CD14-positive monocyte (primary cell): ENCODE data around the gene SETDB1. TPM values are rescaled to one million over a fixed set of nuclear protein-coding genes. Genes with fewer than 3 reads are reported as not detected.

Experiments used
- DNase-seq, 3 donors: peaks; one replicate each; pipeline ENCODE4 v3.0.0-alpha.2; 2011 to 2022
- H2AFZ ChIP-seq: 2 replicates; pipeline ENCODE4 v1.6.0; 2012; ENCODE audit warnings: mild to moderate bottlenecking, low read depth, low read length, inconsistent platforms; ENCODE audit not compliant: insufficient read depth, poor library complexity, severe bottlenecking
- H3K27ac ChIP-seq, 2 donors: 1 replicate in 1 of 2; 2 replicates in 1 of 2; pipeline ENCODE4 v1.5.1; 2012 to 2013; ENCODE audit warnings: low read length in 2 of 2, control low read depth in 1 of 2, inconsistent platforms in 1 of 2, low read depth in 1 of 2, mild to moderate bottlenecking in 1 of 2
- H3K27me3 ChIP-seq, 2 donors: one replicate each; pipeline versions ENCODE4 v1.6.0 to v1.6.1; 2011 to 2013; ENCODE audit warnings: low read length in 2 of 2; ENCODE audit not compliant: control insufficient read depth in 2 of 2, insufficient read depth in 2 of 2
- H3K36me3 ChIP-seq, 2 donors: replicated peaks in 1 of 2; 1 replicate in 1 of 2; 2 replicates in 1 of 2; pipeline versions ENCODE4 v1.5.1 to v1.6.1; 2012 to 2013; ENCODE audit warnings: low read length in 2 of 2, control low read depth in 1 of 2, inconsistent platforms in 1 of 2, mild to moderate bottlenecking in 1 of 2; ENCODE audit not compliant: insufficient read depth in 2 of 2, control insufficient read depth in 1 of 2
- H3K4me1 ChIP-seq, 2 donors: 1 replicate in 1 of 2; 2 replicates in 1 of 2; pipeline versions ENCODE4 v1.5.1 to v1.6.1; 2012 to 2013; ENCODE audit warnings: low read length in 2 of 2, control low read depth in 1 of 2, inconsistent platforms in 1 of 2, mild to moderate bottlenecking in 1 of 2, moderate library complexity in 1 of 2; ENCODE audit not compliant: insufficient read depth in 2 of 2, control insufficient read depth in 1 of 2
- H3K4me2 ChIP-seq: replicated peaks from 2 replicates; pipeline ENCODE3; 2012; ENCODE audit warnings: low read length, moderate library complexity, mild to moderate bottlenecking; ENCODE audit not compliant: poor library complexity, severe bottlenecking; ENCODE audit errors: extremely low read depth
- H3K4me3 ChIP-seq, 3 experiments: fragments of 200-600 bp in 1 of 3; sonication (generic) in 1 of 3; replicated peaks in 1 of 3; 1 replicate in 2 of 3; 2 replicates in 1 of 3; pipeline ENCODE4 v1.5.1; 2011 to 2013; ENCODE audit warnings: low read length in 3 of 3, mild to moderate bottlenecking in 3 of 3, control low read depth in 2 of 3, low read depth in 2 of 3, inconsistent platforms in 1 of 3, moderate library complexity in 1 of 3
- H3K79me2 ChIP-seq: 2 replicates; pipeline ENCODE4 v1.6.0; 2012; ENCODE audit warnings: mild to moderate bottlenecking, control low read depth, inconsistent platforms, low read length, moderate library complexity; ENCODE audit not compliant: insufficient read depth
- H3K9ac ChIP-seq: 2 replicates; pipeline ENCODE4 v1.6.0; 2017; ENCODE audit warnings: low read length, mild to moderate bottlenecking; ENCODE audit not compliant: insufficient read depth, poor library complexity, severe bottlenecking
- H3K9me3 ChIP-seq, 2 donors: replicated peaks in 1 of 2; 1 replicate in 1 of 2; 2 replicates in 1 of 2; pipeline versions ENCODE4 v1.5.1 to v1.6.1; 2012 to 2013; ENCODE audit warnings: low read length in 2 of 2, control low read depth in 1 of 2; ENCODE audit not compliant: control insufficient read depth in 1 of 2, insufficient read depth in 1 of 2
- H4K20me1 ChIP-seq: 2 replicates; pipeline ENCODE4 v1.6.0; 2012; ENCODE audit warnings: mild to moderate bottlenecking, low read length, control low read depth, moderate library complexity; ENCODE audit not compliant: insufficient read depth
- H3K27ac Mint-ChIP-seq, 7 donors: one replicate each; pipeline ENCODE4 v1.8.0; 2020; ENCODE audit warnings: mild to moderate bottlenecking in 7 of 7, mixed read lengths in 7 of 7, moderate library complexity in 6 of 7, inconsistent platforms in 2 of 7
- H3K27me3 Mint-ChIP-seq, 3 donors: one replicate each; pipeline ENCODE4 v1.8.0; 2021 to 2022; ENCODE audit warnings: low read depth in 3 of 3, mild to moderate bottlenecking in 3 of 3, mixed read lengths in 3 of 3, moderate library complexity in 3 of 3, inconsistent platforms in 1 of 3
- H3K36me3 Mint-ChIP-seq, 2 donors: one replicate each; pipeline ENCODE4 v1.8.0; 2020; ENCODE audit warnings: mixed read lengths in 2 of 2, inconsistent platforms in 1 of 2, mild to moderate bottlenecking in 1 of 2
- H3K4me1 Mint-ChIP-seq: one replicate; pipeline ENCODE4 v1.8.0; 2020; ENCODE audit warnings: mild to moderate bottlenecking, mixed read lengths
- H3K4me3 Mint-ChIP-seq, 2 donors: one replicate each; pipeline ENCODE4 v1.8.0; 2020; ENCODE audit warnings: mild to moderate bottlenecking in 2 of 2, mixed read lengths in 2 of 2, moderate library complexity in 1 of 2
- H3K9me3 Mint-ChIP-seq, 7 donors: one replicate each; pipeline ENCODE4 v1.8.0; 2020 to 2022; ENCODE audit warnings: mixed read lengths in 7 of 7, mild to moderate bottlenecking in 6 of 7, moderate library complexity in 6 of 7, inconsistent platforms in 2 of 7
- WGBS: methylation state at CpG from one replicate; pipeline ENCODE4 v1.1.5; 2013; ENCODE audit warnings: missing lambda C conversion rate; ENCODE audit not compliant: insufficient coverage; 5-methylcytosine and 5-hydroxymethylcytosine counted together
- intact Hi-C, 2 donors: fragments of 100-400 bp; cut with micrococcal nuclease; formaldehyde crosslinking; loops; one replicate each; pipeline versions ENCODE4 v1.15.0 to v1.15.1; 2023
- polyA plus RNA-seq, 3 donors: library from polyadenylated mRNA; depleted of rRNA in 1 of 3; unstranded in 2 of 3; stranded (reverse) in 1 of 3; fragments of 300-500 nt in 2 of 3; fragments of >200 nt in 1 of 3; fragmentation: Illumina TruSeq in 2 of 3; gene quantifications; 1 replicate in 2 of 3; 2 replicates in 1 of 3; pipeline ENCODE4 v1.2.3, GENCODE V29; 2012 to 2021
- TF ChIP-seq, protein P1 (sequence below): fragments of 200-600 bp; IDR thresholded peaks from one replicate; pipeline ENCODE4 v1.8.0; 2022; ENCODE audit warnings: antibody characterized with exemption, mild to moderate bottlenecking

Gene SETDB1
- polyA plus RNA-seq, 3 donors, result 13.9 to 69.4 (median 15.5) TPM

DNA sequence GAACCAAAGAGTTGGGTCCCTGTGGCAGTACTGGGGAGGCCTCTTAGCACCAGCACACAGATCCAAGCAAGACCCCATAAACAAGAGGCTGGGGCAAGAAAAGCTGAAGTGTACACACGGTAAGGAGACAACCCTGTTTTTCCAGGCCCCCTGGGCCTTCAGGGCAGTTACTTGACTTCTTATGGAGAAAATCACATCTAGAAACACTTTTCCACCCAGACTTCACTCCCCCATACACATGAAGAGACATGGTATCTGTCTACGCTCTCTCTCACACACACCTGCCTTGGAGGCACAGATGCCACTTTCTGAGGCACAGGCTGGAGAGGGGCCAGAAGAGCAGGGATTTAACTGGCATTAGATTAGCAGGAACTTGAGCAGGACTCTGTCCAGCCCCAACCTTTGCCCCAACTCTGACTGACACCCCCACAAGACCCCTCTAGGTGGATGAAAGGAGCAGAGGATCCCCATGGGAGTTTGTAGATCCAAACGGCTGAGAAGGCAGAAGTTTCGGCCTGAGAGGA is 46.3 kb downstream of the SETDB1 start:
- Mint-ChIP-seq H3K36me3 (peaks cover 17 to 24% of the 10 kb centered on the region in 2 donors), H3K4me3 (peak overlapping the region; percentile 86 to 90), H3K27ac (peak overlapping the region in 6 of 7 donors; percentile 45 to 90 (median 80)), H3K27me3 (no peaks in the 10 kb centered on the region), H3K4me1 (peaks cover 67% of the 10 kb centered on the region), H3K9me3 (no peaks in the 10 kb centered on the region)
- intact Hi-C loops, result loop anchor here (5.0 to 10.0 kb wide), 3 partner anchors 35 to 208 kb away; partner anchors contain the start of genes CTSS (in 1 of the 2), MINDY1 (in 1 of the 2), PRUNE1 (in 1 of the 2) and SETDB1 (in 1 of the 2)
- 61% methylated on average over 3 of the region's 4 CpGs for WGBS
- H3K9me3 ChIP-seq, result no peaks in the 10 kb centered on the region
- H3K4me3 ChIP-seq, result peak overlapping the region in 1 of 3 experiments; percentile 88
- no peak for DNase-seq
- H3K27ac ChIP-seq, result peak overlapping the region; percentile 4 to 84
- H3K9ac ChIP-seq, result no peak overlapping the region
- H4K20me1 ChIP-seq, result peaks cover 64% of the 10 kb centered on the region
- TF ChIP-seq, protein P1, sequence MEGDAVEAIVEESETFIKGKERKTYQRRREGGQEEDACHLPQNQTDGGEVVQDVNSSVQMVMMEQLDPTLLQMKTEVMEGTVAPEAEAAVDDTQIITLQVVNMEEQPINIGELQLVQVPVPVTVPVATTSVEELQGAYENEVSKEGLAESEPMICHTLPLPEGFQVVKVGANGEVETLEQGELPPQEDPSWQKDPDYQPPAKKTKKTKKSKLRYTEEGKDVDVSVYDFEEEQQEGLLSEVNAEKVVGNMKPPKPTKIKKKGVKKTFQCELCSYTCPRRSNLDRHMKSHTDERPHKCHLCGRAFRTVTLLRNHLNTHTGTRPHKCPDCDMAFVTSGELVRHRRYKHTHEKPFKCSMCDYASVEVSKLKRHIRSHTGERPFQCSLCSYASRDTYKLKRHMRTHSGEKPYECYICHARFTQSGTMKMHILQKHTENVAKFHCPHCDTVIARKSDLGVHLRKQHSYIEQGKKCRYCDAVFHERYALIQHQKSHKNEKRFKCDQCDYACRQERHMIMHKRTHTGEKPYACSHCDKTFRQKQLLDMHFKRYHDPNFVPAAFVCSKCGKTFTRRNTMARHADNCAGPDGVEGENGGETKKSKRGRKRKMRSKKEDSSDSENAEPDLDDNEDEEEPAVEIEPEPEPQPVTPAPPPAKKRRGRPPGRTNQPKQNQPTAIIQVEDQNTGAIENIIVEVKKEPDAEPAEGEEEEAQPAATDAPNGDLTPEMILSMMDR, result no peak
- H3K79me2 ChIP-seq, result peaks cover 81% of the 10 kb centered on the region
- peaks cover 60 to 69% of the 10 kb centered on the region in 2 donors for H3K4me1 ChIP-seq
- H2AFZ ChIP-seq, result no peak overlapping the region
- H3K4me2 ChIP-seq, result peak overlapping the region; percentile 98
- peaks cover 16 to 22% of the 10 kb centered on the region in 2 donors for H3K36me3 ChIP-seq
- H3K27me3 ChIP-seq, result no peaks in the 10 kb centered on the region

DNA sequence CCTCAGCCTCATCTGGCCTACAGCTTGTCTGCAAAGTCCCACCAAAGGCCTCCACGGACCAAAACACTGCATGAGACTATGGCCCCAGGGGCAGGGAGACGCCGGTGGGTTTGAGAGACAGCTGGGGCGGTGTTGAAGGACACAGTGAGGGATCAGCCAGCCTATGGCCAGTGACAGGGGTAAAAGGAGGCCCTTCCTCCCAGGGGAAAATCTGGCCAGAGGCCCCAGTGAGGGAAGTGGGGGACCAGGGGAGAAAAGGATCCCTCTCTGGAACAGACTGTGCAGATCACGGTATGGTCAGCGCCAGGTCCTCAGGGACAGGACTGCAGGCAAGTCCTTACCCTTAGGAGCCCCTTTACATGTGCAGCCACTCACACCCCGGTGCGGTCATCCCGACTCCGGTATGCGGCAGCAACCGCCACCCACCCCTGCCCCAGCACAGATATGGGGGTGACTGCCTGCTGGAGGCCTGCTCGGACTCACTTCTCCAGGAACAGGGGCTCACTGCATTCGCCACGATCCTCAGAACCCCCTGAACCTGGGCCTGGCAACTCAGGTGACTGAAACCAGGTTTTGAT is 47.2 kb downstream of the SETDB1 start:
- Histone ChIP-seq H3K27me3 (no peaks in the 10 kb centered on the region), H3K9me3 (no peaks in the 10 kb centered on the region), H3K79me2 (peaks cover 80% of the 10 kb centered on the region), H3K27ac (peak overlapping the region; percentile 68 to 84), H3K4me2 (peak overlapping the region; percentile 98), H4K20me1 (peaks cover 55% of the 10 kb centered on the region), H3K4me3 (peak overlapping the region; percentile 52 to 92 (median 88)), H3K9ac (peak overlapping the region; percentile 83), H3K4me1 (peaks cover 68 to 78% of the 10 kb centered on the region in 2 donors), H2AFZ (peak overlapping the region; percentile 75), H3K36me3 (peaks cover 7 to 13% of the 10 kb centered on the region in 2 donors)
- Mint-ChIP-seq H3K9me3 (no peaks in the 10 kb centered on the region), H3K4me1 (peaks cover 75% of the 10 kb centered on the region), H3K4me3 (peak overlapping the region; percentile 86 to 90), H3K27me3 (no peaks in the 10 kb centered on the region), H3K36me3 (peaks cover 10 to 15% of the 10 kb centered on the region in 2 donors), H3K27ac (peak overlapping the region; percentile 62 to 91 (median 86))
- TF ChIP-seq, protein P1, result no peak
- intact Hi-C loops, result loop anchor here (5.0 to 10.0 kb wide), 3 partner anchors 34 to 209 kb away; partner anchors contain the start of genes CTSS (in 1 of the 2), MINDY1 (in 1 of the 2), PRUNE1 (in 1 of the 2) and SETDB1 (in 1 of the 2)
- no peak for DNase-seq
- 39% methylated on average over 8 of the region's 15 CpGs for WGBS
